Karpas-422 (cell line): ENCODE data around the gene PRKCE. TPM values are rescaled to one million over a fixed set of nuclear protein-coding genes. Genes with fewer than 3 reads are reported as not detected.

Experiments used
- DNase-seq: peaks from one replicate; pipeline ENCODE4 v3.0.0-alpha.2; 2015
- H2AFZ ChIP-seq: fragments of 200-600 bp; sonication (generic); 2 replicates; pipeline ENCODE4 v1.6.1; 2014; ENCODE audit warnings: antibody characterized with exemption, low read length, mixed read lengths
- H3K27ac ChIP-seq: fragments of 200-600 bp; sonication (generic); 2 replicates; pipeline ENCODE4 v1.5.1; 2014; ENCODE audit warnings: mild to moderate bottlenecking, low read length, moderate library complexity
- H3K27me3 ChIP-seq: fragments of 200-600 bp; sonication (generic); 2 replicates; pipeline ENCODE4 v1.6.1; 2014; ENCODE audit warnings: low read length, mixed read lengths
- H3K36me3 ChIP-seq: fragments of 200-600 bp; sonication (generic); 2 replicates; pipeline ENCODE4 v1.6.1; 2014; ENCODE audit warnings: low read length, mixed read lengths; ENCODE audit not compliant: insufficient read depth
- H3K4me1 ChIP-seq: fragments of 200-600 bp; sonication (generic); 2 replicates; pipeline ENCODE4 v1.6.1; 2014; ENCODE audit warnings: mild to moderate bottlenecking, low read length, mixed read lengths
- H3K4me2 ChIP-seq: fragments of 200-600 bp; sonication (generic); 2 replicates; pipeline ENCODE4 v1.6.1; 2014; ENCODE audit warnings: low read length, low read depth, mild to moderate bottlenecking; ENCODE audit not compliant: poor library complexity, severe bottlenecking
- H3K4me3 ChIP-seq: fragments of 200-600 bp; sonication (generic); 2 replicates; pipeline ENCODE4 v1.5.1; 2014; ENCODE audit warnings: mild to moderate bottlenecking, antibody characterized with exemption, low read length, mixed read lengths
- H3K79me2 ChIP-seq: fragments of 200-600 bp; sonication (generic); 2 replicates; pipeline ENCODE4 v1.6.1; 2014; ENCODE audit warnings: mild to moderate bottlenecking, low read length, mixed read lengths
- H3K9ac ChIP-seq: fragments of 200-600 bp; sonication (generic); 2 replicates; pipeline ENCODE4 v1.6.0; 2014; ENCODE audit warnings: low read length
- H3K9me2 ChIP-seq: fragments of 200-600 bp; sonication (generic), shearing (Covaris generic); replicated peaks from 2 replicates; pipeline ENCODE4 v1.6.0; 2014; ENCODE audit warnings: mild to moderate bottlenecking, low read length, moderate library complexity; ENCODE audit not compliant: insufficient read depth
- H3K9me3 ChIP-seq: fragments of 300-700, 200-600 bp; sonication (generic); 2 replicates; pipeline ENCODE4 v1.6.1; 2014; ENCODE audit warnings: low read length, mixed read lengths
- H4K20me1 ChIP-seq: fragments of 200-600 bp; sonication (generic); 2 replicates; pipeline ENCODE4 v1.6.1; 2014; ENCODE audit warnings: mild to moderate bottlenecking, antibody characterized with exemption, low read length, low read depth; ENCODE audit not compliant: insufficient read depth
- total RNA-seq: library from RNA; depleted of rRNA; stranded (reverse); fragments of >200 nt; shearing (Covaris generic); gene quantifications from 2 replicates; pipeline ENCODE4 v1.2.3, GENCODE V29; 2014; ENCODE audit warnings: low replicate concordance

The PRKCE gene
- total RNA-seq, 1 experiment from 2014 or later, result 61.8 TPM

GRCh38 chr2:45612285-45612684 lies 39.2 kb upstream of the PRKCE start:
- Histone ChIP-seq H4K20me1 (no peaks in the 10 kb centered on the region), H3K4me2 (no peak overlapping the region), H3K4me3 (no peak overlapping the region), H3K9me2 (no peaks in the 10 kb centered on the region), H3K27ac (no peak overlapping the region), H3K4me1 (peaks cover 24% of the 10 kb centered on the region), H3K9ac (no peak overlapping the region), H2AFZ (no peak overlapping the region), H3K9me3 (no peaks in the 10 kb centered on the region), H3K27me3 (no peaks in the 10 kb centered on the region), H3K79me2 (peaks cover 33% of the 10 kb centered on the region), H3K36me3 (no peaks in the 10 kb centered on the region)
- no peak for DNase-seq

DNA sequence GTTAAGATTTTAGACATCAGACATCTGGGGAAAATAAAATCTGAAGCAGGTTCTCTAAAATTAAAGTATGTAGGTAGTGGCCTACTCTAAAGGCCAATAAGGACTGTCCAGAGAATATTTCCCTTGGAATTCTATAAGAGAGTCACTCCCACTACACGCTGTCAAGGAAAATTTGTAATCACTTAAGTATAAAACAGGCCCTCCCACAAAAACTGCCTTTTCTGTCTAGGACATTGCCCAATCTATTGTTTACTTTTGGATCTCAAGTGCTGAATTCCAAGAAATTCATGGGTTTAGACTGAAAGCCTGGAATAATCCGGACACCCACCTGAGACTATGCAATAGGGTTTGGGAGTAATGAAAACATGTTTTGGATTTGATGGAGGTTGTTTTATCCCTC lies 38.7 kb upstream of the PRKCE start:
- no peaks in the 10 kb centered on the region for H3K9me2 ChIP-seq
- H3K27me3 ChIP-seq, result no peaks in the 10 kb centered on the region
- no peak overlapping the region for H2AFZ ChIP-seq
- no peaks in the 10 kb centered on the region for H3K36me3 ChIP-seq
- peaks cover 22% of the 10 kb centered on the region for H3K4me1 ChIP-seq
- no peaks in the 10 kb centered on the region for H3K9me3 ChIP-seq
- H3K4me3 ChIP-seq, result no peak overlapping the region
- H3K79me2 ChIP-seq, result peaks cover 28% of the 10 kb centered on the region
- no peak for DNase-seq
- no peaks in the 10 kb centered on the region for H4K20me1 ChIP-seq
- H3K4me2 ChIP-seq, result no peak overlapping the region
- H3K9ac ChIP-seq, result no peak overlapping the region
- no peak overlapping the region for H3K27ac ChIP-seq

- no peaks in the 10 kb centered on the region for H3K27me3 ChIP-seq
- no peak for DNase-seq
- H2AFZ ChIP-seq, result no peak overlapping the region
- H3K4me2 ChIP-seq, result no peak overlapping the region
- peaks cover 12% of the 10 kb centered on the region for H3K79me2 ChIP-seq
- no peaks in the 10 kb centered on the region for H3K9me3 ChIP-seq
- H3K9me2 ChIP-seq, result no peaks in the 10 kb centered on the region
- H3K4me3 ChIP-seq, result no peak overlapping the region
- peaks cover 13% of the 10 kb centered on the region for H3K4me1 ChIP-seq
- H4K20me1 ChIP-seq, result no peaks in the 10 kb centered on the region
- H3K27ac ChIP-seq, result no peak overlapping the region
- H3K9ac ChIP-seq, result no peak overlapping the region
- H3K36me3 ChIP-seq, result no peaks in the 10 kb centered on the region
Measured at GRCh38 chr2:45614330-45614729, 37.1 kb upstream of the PRKCE start.

GRCh38 chr2:45614871-45615415 lies 36.5 kb upstream of the PRKCE start:
- H3K9me3 ChIP-seq, result no peaks in the 10 kb centered on the region
- no peak overlapping the region for H3K27ac ChIP-seq
- peaks cover 7% of the 10 kb centered on the region for H3K4me1 ChIP-seq
- H4K20me1 ChIP-seq, result no peaks in the 10 kb centered on the region
- H3K36me3 ChIP-seq, result no peaks in the 10 kb centered on the region
- no peaks in the 10 kb centered on the region for H3K27me3 ChIP-seq
- DNase-seq, result no peak
- peaks cover 6% of the 10 kb centered on the region for H3K79me2 ChIP-seq
- no peak overlapping the region for H3K9ac ChIP-seq
- no peaks in the 10 kb centered on the region for H3K9me2 ChIP-seq
- no peak overlapping the region for H3K4me3 ChIP-seq
- H3K4me2 ChIP-seq, result no peak overlapping the region
- H2AFZ ChIP-seq, result no peak overlapping the region

DNA sequence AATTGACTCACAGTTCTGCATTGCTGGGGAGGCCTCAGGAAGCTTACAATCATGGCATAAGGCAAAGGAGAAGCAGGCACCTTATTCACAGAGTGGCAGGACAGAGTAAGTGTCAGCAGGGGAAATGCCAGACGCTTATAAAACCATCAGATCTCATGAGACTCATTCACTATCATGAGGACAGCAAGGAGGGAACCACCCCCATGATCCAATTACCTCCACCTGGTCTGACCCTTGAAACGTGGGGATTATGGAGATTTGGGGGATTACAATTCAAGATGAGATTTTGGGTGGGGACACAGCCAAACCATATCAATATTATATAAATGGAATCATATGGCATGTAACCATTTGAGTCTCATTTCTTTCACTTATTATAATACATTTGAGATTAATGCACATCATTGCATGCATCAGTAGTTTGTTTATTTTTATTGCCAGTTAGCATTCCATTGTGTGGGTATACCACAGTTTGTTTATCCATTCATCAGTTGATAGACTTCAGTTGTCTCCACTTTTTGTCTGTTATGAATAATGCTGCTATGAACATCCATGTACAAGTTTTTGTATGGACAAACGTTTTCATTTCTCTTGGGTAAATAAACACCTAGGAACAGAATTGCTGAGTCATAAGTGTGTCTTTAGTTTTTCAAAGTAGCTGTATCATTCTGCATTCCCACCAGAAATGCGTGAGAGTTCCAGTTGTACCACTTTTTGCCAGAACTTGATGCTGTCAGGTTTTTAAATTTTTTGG lies 34.6 kb upstream of the PRKCE start:
- Histone ChIP-seq H2AFZ (no peak overlapping the region), H3K4me1 (no peaks in the 10 kb centered on the region), H3K79me2 (no peaks in the 10 kb centered on the region), H3K4me3 (no peak overlapping the region), H3K9me3 (no peaks in the 10 kb centered on the region), H3K4me2 (no peak overlapping the region), H3K27me3 (no peaks in the 10 kb centered on the region), H3K36me3 (no peaks in the 10 kb centered on the region), H3K9ac (no peak overlapping the region), H3K9me2 (no peaks in the 10 kb centered on the region), H3K27ac (no peak overlapping the region), H4K20me1 (no peaks in the 10 kb centered on the region)
- DNase-seq, result no peak

GRCh38 chr2:45617496-45617895 lies 34.0 kb upstream of the PRKCE start:
- Histone ChIP-seq H3K4me2 (no peak overlapping the region), H3K9ac (no peak overlapping the region), H3K4me3 (no peak overlapping the region), H3K27me3 (no peaks in the 10 kb centered on the region), H3K4me1 (no peaks in the 10 kb centered on the region), H3K79me2 (no peaks in the 10 kb centered on the region), H3K9me2 (no peaks in the 10 kb centered on the region), H2AFZ (no peak overlapping the region), H3K36me3 (no peaks in the 10 kb centered on the region), H3K9me3 (no peaks in the 10 kb centered on the region), H4K20me1 (no peaks in the 10 kb centered on the region), H3K27ac (no peak overlapping the region)
- no peak for DNase-seq

- Histone ChIP-seq H3K4me1 (no peaks in the 10 kb centered on the region), H4K20me1 (no peaks in the 10 kb centered on the region), H3K4me3 (no peak overlapping the region), H3K36me3 (no peaks in the 10 kb centered on the region), H3K27ac (no peak overlapping the region), H3K9me3 (no peaks in the 10 kb centered on the region), H2AFZ (no peak overlapping the region), H3K9ac (no peak overlapping the region), H3K4me2 (no peak overlapping the region), H3K9me2 (no peaks in the 10 kb centered on the region), H3K79me2 (no peaks in the 10 kb centered on the region), H3K27me3 (no peaks in the 10 kb centered on the region)
- DNase-seq, result no peak
Measured at GRCh38 chr2:45622336-45623075, 29.0 kb upstream of the PRKCE start.

GRCh38 chr2:45623098-45623497 lies 28.4 kb upstream of the PRKCE start:
- Histone ChIP-seq H3K9ac (no peak overlapping the region), H3K36me3 (no peaks in the 10 kb centered on the region), H3K4me2 (no peak overlapping the region), H4K20me1 (no peaks in the 10 kb centered on the region), H3K9me3 (no peaks in the 10 kb centered on the region), H3K4me3 (no peak overlapping the region), H3K27me3 (no peaks in the 10 kb centered on the region), H2AFZ (no peak overlapping the region), H3K9me2 (no peaks in the 10 kb centered on the region), H3K79me2 (no peaks in the 10 kb centered on the region), H3K27ac (no peak overlapping the region), H3K4me1 (no peaks in the 10 kb centered on the region)
- DNase-seq, result no peak
